GM12878 (cell line): ENCODE data around the gene NCAPD2. TPM values are rescaled to one million over a fixed set of nuclear protein-coding genes. Genes with fewer than 3 reads are reported as not detected.

Experiments used
- ATAC-seq: fragments of 200-7000 bp; cut with Tn5 transposase; 3 replicates; pipeline ENCODE4 v1.9.1; 2020; ENCODE audit warnings: mild to moderate bottlenecking, moderate library complexity
- BruUV-seq: library from RNA; stranded (reverse); fragments of 400-500 nt; replicated peaks from 2 replicates; lab custom pipeline; 2021; lab: Mats Ljungman, UMichigan
- CTCF ChIA-PET: fragments of 300-600 bp; sonication (Branson Sonifier 250); formaldehyde crosslinking; extraction: SDS; loops from one replicate; lab custom pipeline; 2021; ENCODE audit warnings: inconsistent platforms; lab: Yijun Ruan, JAX
- POLR2A ChIA-PET: fragments of 350-600 bp; formaldehyde crosslinking; extraction: SDS; loops from one replicate; lab custom pipeline; 2021; ENCODE audit warnings: inconsistent platforms; lab: Charles Lee
- RAD21 ChIA-PET: fragments of 300-600 bp; sonication (Branson Sonifier 250); formaldehyde crosslinking; loops from one replicate; lab custom pipeline; 2023; ENCODE audit warnings: antibody characterized with exemption; ENCODE audit not compliant: unreplicated experiment; lab: Charles Lee
- SMC1A ChIA-PET: fragments of 300-600 bp; sonication (Branson Sonifier 250); formaldehyde crosslinking; loops from one replicate; lab custom pipeline; 2023; ENCODE audit not compliant: unreplicated experiment, uncharacterized antibody; lab: Charles Lee
- DNase-seq: peaks from one replicate; pipeline ENCODE4 v3.0.0-alpha.2; 2011; ENCODE audit warnings: low read depth, low spot score
- FAIRE-seq: peaks from 3 replicates; lab custom pipeline; 2011; peaks lifted over from hg19 to GRCh38; lab: Jason Lieb, UNC
- H2AFZ ChIP-seq: 2 replicates; pipeline ENCODE4 v1.6.0; 2011; ENCODE audit warnings: low read depth, low read length, control low read depth; ENCODE audit not compliant: control insufficient read depth
- H3K27ac ChIP-seq: 2 replicates; pipeline ENCODE4 v1.5.1; 2011; ENCODE audit warnings: control low read depth; ENCODE audit not compliant: control insufficient read depth, insufficient read depth
- H3K27me3 ChIP-seq, 2 experiments: replicated peaks in 1 of 2; 2 replicates each; pipeline versions ENCODE4 v1.6.0 to v1.6.1; 2011; ENCODE audit warnings: low read length in 1 of 2; ENCODE audit not compliant: control insufficient read depth in 2 of 2, insufficient read depth in 2 of 2
- H3K36me3 ChIP-seq, 2 experiments: 2 replicates each; pipeline ENCODE4 v1.5.1; 2011; ENCODE audit warnings: low read length in 1 of 2; ENCODE audit not compliant: control insufficient read depth in 2 of 2, insufficient read depth in 2 of 2
- H3K4me1 ChIP-seq: 2 replicates; pipeline ENCODE4 v1.6.1; 2011; ENCODE audit warnings: mild to moderate bottlenecking, low read length, moderate library complexity, mixed read lengths; ENCODE audit not compliant: control insufficient read depth, insufficient read depth
- H3K4me2 ChIP-seq: 2 replicates; pipeline ENCODE4 v1.6.0; 2011; ENCODE audit warnings: control low read depth; ENCODE audit not compliant: control insufficient read depth, insufficient read depth
- H3K4me3 ChIP-seq: fragments of 200-600 bp; sonication (generic); 2 replicates; pipeline ENCODE4 v1.5.1; 2016
- H3K79me2 ChIP-seq: 2 replicates; pipeline ENCODE4 v1.6.0; 2011; ENCODE audit warnings: low read length; ENCODE audit not compliant: control insufficient read depth, insufficient read depth
- H3K9ac ChIP-seq: 2 replicates; pipeline ENCODE4 v1.8.0; 2011; ENCODE audit warnings: low read length, control low read depth, mixed read lengths; ENCODE audit not compliant: control insufficient read depth, insufficient read depth
- H3K9me3 ChIP-seq: replicated peaks from 3 replicates; pipeline ENCODE4 v1.5.1; 2011; ENCODE audit warnings: mild to moderate bottlenecking, low read length; ENCODE audit not compliant: control insufficient read depth, insufficient read depth
- H4K20me1 ChIP-seq: 2 replicates; pipeline ENCODE4 v1.6.0; 2011; ENCODE audit not compliant: control insufficient read depth, insufficient read depth
- BACH1 ChIP-seq: fragments of 450-650 bp; IDR thresholded peaks from 2 replicates; pipeline ENCODE4 v1.6.1; 2017; ENCODE audit warnings: mild to moderate bottlenecking, borderline replicate concordance
- WRNIP1 ChIP-seq: IDR thresholded peaks from 2 replicates; pipeline ENCODE4 v1.6.1; 2011; ENCODE audit warnings: low read depth, low read length, improper control_type of control experiment, borderline replicate concordance
- ZZZ3 ChIP-seq: IDR thresholded peaks from 2 replicates; pipeline ENCODE4 v1.6.1; 2011; ENCODE audit warnings: low read depth; ENCODE audit not compliant: control insufficient read depth, insufficient read length
- WGBS: methylation state at CpG from one replicate; pipeline ENCODE4 v1.1.6; 2016; ENCODE audit warnings: low lambda C conversion rate; ENCODE audit not compliant: insufficient replicate concordance, insufficient coverage; ENCODE audit errors: missing lambda C conversion rate; 5-methylcytosine and 5-hydroxymethylcytosine counted together
- in situ Hi-C: fragments of 300-500 bp; cut with MboI; formaldehyde crosslinking; loops from 9 replicates; pipeline ENCODE4 v1.14.3; 2018; ENCODE audit warnings: mixed read lengths
- intact Hi-C: fragments of 100-400 bp; cut with micrococcal nuclease; formaldehyde crosslinking; loops from one replicate; pipeline ENCODE4 v1.14.2; 2022; ENCODE audit not compliant: unreplicated experiment
- polyA plus RNA-seq, 11 experiments: library from polyadenylated mRNA; depleted of rRNA in 4 of 11; unstranded in 6 of 11; stranded (reverse) in 5 of 11; fragments of >200 nt; fragmentation: Nextera tagmentation in 4 of 11; fragmentation: Illumina TruSeq in 1 of 11; extraction: Ambion mirVana in 4 of 11; extraction: Trizol in 1 of 11; gene quantifications; 1 replicate in 1 of 11; 2 replicates in 10 of 11; pipeline versions ENCODE4 v1.2.1 to v1.2.3, GENCODE V29; 2011 to 2016; ENCODE audit warnings: inconsistent platforms in 2 of 11, missing spikeins in 2 of 11, low read depth in 1 of 11
- total RNA-seq, 4 experiments: library from RNA; depleted of rRNA in 3 of 4; stranded (reverse); fragments of >200 nt in 3 of 4; fragmentation: Illumina TruSeq in 1 of 4; extraction: Trizol in 1 of 4; gene quantifications; 2 replicates each; pipeline versions ENCODE4 v1.2.1 to v1.2.3, GENCODE V29; 2013 to 2021
- TF ChIP-seq, protein P1 (sequence below): fragments of 450-650 bp; formaldehyde crosslinking; IDR thresholded peaks from 2 replicates; pipeline ENCODE4 v1.4.0; 2020; ENCODE audit warnings: mild to moderate bottlenecking, moderate library complexity
- TF ChIP-seq, protein P2 (sequence below): fragments of 450-650 bp; IDR thresholded peaks from 2 replicates; pipeline ENCODE4 v1.6.1; 2016; ENCODE audit warnings: mild to moderate bottlenecking

Gene NCAPD2
- total and polyA plus RNA-seq, 10 of the 15 experiments (the other 5 are each of a cell fraction or from before 2014, with no cell fraction given): 24.2 to 160 (median 110) TPM

DNA sequence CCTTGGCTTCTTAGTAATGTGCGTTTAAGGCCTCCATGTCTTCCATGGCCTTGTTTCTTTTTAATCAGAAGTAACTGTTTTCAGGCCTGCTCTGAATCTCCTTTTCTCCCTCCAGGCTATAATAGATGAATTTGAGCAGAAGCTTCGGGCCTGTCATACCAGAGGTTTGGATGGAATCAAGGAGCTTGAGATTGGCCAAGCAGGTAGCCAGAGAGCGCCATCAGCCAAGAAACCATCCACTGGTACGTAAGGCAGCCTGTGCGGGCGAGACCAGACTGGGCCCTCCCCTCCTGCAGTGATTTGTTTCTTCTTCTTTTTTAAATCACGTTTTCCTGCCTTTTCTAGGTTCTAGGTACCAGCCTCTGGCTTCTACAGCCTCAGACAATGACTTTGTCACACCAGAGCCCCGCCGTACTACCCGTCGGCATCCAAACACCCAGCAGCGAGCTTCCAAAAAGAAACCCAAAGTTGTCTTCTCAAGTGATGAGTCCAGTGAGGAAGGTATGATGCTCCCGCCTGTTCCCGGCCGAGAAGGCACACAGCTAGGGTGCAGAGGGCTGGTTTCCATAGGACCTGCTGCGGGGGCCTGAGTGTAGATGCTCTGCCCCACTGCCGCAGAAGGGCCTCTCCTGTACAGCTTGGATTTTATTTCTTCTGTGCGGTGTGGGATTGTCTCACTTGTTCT lies 36.8 kb downstream of the NCAPD2 start:
- peaks cover 6% of the 10 kb centered on the region; the same call in 1 of the 2 replicates for H3K4me1 ChIP-seq
- H3K9me3 ChIP-seq: no peaks in the 10 kb centered on the region
- no TSS peak for BruUV-seq
- ATAC-seq (no peak), DNase-seq (no peak), FAIRE-seq (no peak)
- CTCF ChIA-PET: interaction anchor here (0.6 to 2.3 kb wide), 2 partner anchors 9 to 120 kb away, joined by 3 to 8 read pairs; no protein-coding TSS in a partner anchor
- no peak overlapping the region for H3K27ac ChIP-seq
- peaks cover 44% of the 10 kb centered on the region for H3K79me2 ChIP-seq
- H3K4me2 ChIP-seq: no peak overlapping the region
- no peak overlapping the region for H3K4me3 ChIP-seq
- SMC1A ChIA-PET: interaction anchor here (1.1 kb wide), 1 partner anchor 17 kb away, joined by 3 read pairs; no protein-coding TSS in a partner anchor
- peaks cover 49 to 50% of the 10 kb centered on the region in 2 experiments for H3K36me3 ChIP-seq
- no peak overlapping the region for H2AFZ ChIP-seq
- H3K27me3 ChIP-seq: no peaks in the 10 kb centered on the region
- TF ChIP-seq BACH1: no peak
- TF ChIP-seq ZZZ3: no peak
- TF ChIP-seq, protein P1, sequence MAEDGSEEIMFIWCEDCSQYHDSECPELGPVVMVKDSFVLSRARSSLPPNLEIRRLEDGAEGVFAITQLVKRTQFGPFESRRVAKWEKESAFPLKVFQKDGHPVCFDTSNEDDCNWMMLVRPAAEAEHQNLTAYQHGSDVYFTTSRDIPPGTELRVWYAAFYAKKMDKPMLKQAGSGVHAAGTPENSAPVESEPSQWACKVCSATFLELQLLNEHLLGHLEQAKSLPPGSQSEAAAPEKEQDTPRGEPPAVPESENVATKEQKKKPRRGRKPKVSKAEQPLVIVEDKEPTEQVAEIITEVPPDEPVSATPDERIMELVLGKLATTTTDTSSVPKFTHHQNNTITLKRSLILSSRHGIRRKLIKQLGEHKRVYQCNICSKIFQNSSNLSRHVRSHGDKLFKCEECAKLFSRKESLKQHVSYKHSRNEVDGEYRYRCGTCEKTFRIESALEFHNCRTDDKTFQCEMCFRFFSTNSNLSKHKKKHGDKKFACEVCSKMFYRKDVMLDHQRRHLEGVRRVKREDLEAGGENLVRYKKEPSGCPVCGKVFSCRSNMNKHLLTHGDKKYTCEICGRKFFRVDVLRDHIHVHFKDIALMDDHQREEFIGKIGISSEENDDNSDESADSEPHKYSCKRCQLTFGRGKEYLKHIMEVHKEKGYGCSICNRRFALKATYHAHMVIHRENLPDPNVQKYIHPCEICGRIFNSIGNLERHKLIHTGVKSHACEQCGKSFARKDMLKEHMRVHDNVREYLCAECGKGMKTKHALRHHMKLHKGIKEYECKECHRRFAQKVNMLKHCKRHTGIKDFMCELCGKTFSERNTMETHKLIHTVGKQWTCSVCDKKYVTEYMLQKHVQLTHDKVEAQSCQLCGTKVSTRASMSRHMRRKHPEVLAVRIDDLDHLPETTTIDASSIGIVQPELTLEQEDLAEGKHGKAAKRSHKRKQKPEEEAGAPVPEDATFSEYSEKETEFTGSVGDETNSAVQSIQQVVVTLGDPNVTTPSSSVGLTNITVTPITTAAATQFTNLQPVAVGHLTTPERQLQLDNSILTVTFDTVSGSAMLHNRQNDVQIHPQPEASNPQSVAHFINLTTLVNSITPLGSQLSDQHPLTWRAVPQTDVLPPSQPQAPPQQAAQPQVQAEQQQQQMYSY (CRISPR knock-in tag): no peak
- TF ChIP-seq, protein P2, sequence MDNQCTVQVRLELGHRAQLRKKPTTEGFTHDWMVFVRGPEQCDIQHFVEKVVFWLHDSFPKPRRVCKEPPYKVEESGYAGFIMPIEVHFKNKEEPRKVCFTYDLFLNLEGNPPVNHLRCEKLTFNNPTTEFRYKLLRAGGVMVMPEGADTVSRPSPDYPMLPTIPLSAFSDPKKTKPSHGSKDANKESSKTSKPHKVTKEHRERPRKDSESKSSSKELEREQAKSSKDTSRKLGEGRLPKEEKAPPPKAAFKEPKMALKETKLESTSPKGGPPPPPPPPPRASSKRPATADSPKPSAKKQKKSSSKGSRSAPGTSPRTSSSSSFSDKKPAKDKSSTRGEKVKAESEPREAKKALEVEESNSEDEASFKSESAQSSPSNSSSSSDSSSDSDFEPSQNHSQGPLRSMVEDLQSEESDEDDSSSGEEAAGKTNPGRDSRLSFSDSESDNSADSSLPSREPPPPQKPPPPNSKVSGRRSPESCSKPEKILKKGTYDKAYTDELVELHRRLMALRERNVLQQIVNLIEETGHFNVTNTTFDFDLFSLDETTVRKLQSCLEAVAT: no peak
- no peak for TF ChIP-seq WRNIP1
- in situ Hi-C loops: loop anchor here (5.0 kb wide), 2 partner anchors 33 to 103 kb away; no protein-coding TSS in a partner anchor
- intact Hi-C loops: loop anchor here (5.0 kb wide), 2 partner anchors 38 to 193 kb away; partner anchors contain the start of genes MRPL51 and NCAPD2
- RAD21 ChIA-PET: no interaction called here
- H3K9ac ChIP-seq: no peak overlapping the region
- POLR2A ChIA-PET: interaction anchor here (0.6 to 2.2 kb wide), 3 partner anchors 16 to 48 kb away, joined by 3 to 11 read pairs (median 4); no protein-coding TSS in a partner anchor
- 93% methylated on average over 18 of the region's 18 CpGs for WGBS
- H4K20me1 ChIP-seq: peaks cover 3% of the 10 kb centered on the region; the same call in 1 of the 2 replicates
